HCT116 (cell line): ENCODE measurements around the gene PLCXD1. TPM values are rescaled to one million over a fixed set of nuclear protein-coding genes. Genes with fewer than 3 reads are reported as not detected.

Experiments
- ATAC-seq: fragments of 200-7000 bp; cut with Tn5 transposase; 2 replicates; pipeline ENCODE4 v1.9.1; 2020; ENCODE audit warnings: mild to moderate bottlenecking, moderate library complexity
- BruUV-seq: library from RNA; stranded (reverse); fragments of 400-500 nt; replicated peaks from 2 replicates; lab custom pipeline; 2021; lab: Mats Ljungman, UMichigan
- CTCF ChIA-PET: fragments of 300-600 bp; sonication (Branson Sonifier 250); formaldehyde crosslinking; loops from one replicate; lab custom pipeline; 2021; ENCODE audit warnings: antibody characterized with exemption; lab: Charles Lee
- POLR2A ChIA-PET: fragments of 300-600, 350-600 bp; sonication (Branson Sonifier 250); formaldehyde crosslinking; loops from one replicate; lab custom pipeline; 2021; ENCODE audit warnings: antibody characterized with exemption; lab: Charles Lee
- RAD21 ChIA-PET, 2 experiments: fragments of 300-600 bp; sonication (Branson Sonifier 250); formaldehyde crosslinking; loops; one replicate each; lab custom pipeline; 2023; ENCODE audit warnings: low total read pairs in 2 of 2; ENCODE audit not compliant: uncharacterized antibody in 2 of 2, unreplicated experiment in 2 of 2, low non-redundant PET in 1 of 2; lab: Charles Lee
- DNase-seq: peaks from one replicate; pipeline ENCODE4 v3.0.0-alpha.2; 2010; ENCODE audit warnings: low read depth, low spot score
- H2AFZ ChIP-seq: fragments of 200-600 bp; shearing (Covaris generic), sonication (generic); 2 replicates; pipeline ENCODE4 v1.6.1; 2017; ENCODE audit warnings: low read depth, mixed run types, mixed read lengths, antibody characterized with exemption, low read length; ENCODE audit not compliant: poor library complexity, severe bottlenecking
- H3K27ac ChIP-seq: 2 replicates; pipeline ENCODE4 v1.5.1; 2012; ENCODE audit warnings: low read depth, low read length
- H3K27me3 ChIP-seq: fragments of 200-600 bp; sonication (generic); 2 replicates; pipeline ENCODE4 v1.6.1; 2016; ENCODE audit warnings: mixed run types, low read length, mixed read lengths; ENCODE audit not compliant: insufficient read depth
- H3K36me3 ChIP-seq, 2 experiments: fragments of 200-500 bp in 1 of 2; fragments of 200-600 bp in 1 of 2; sonication (Bioruptor generic) in 1 of 2; sonication (generic) in 1 of 2; 2 replicates each; pipeline versions ENCODE4 v1.5.1 to v1.6.1; 2014 to 2016; ENCODE audit warnings: low read length in 2 of 2, inconsistent platforms in 1 of 2, mixed read lengths in 1 of 2, mixed run types in 1 of 2; ENCODE audit not compliant: insufficient read depth in 2 of 2, control insufficient read depth in 1 of 2
- H3K4me1 ChIP-seq, 2 experiments: fragments of 200-600 bp in 1 of 2; sonication (generic) in 1 of 2; 2 replicates each; pipeline versions ENCODE4 v1.5.1 to v1.6.1; 2012 to 2017; ENCODE audit warnings: low read length in 2 of 2, inconsistent platforms in 1 of 2, mild to moderate bottlenecking in 1 of 2, mixed read lengths in 1 of 2, mixed run types in 1 of 2, moderate library complexity in 1 of 2; ENCODE audit not compliant: insufficient read depth in 2 of 2, control insufficient read depth in 1 of 2
- H3K4me2 ChIP-seq: fragments of 200-600 bp; sonication (generic); 2 replicates; pipeline ENCODE4 v1.6.1; 2017; ENCODE audit warnings: mixed run types, low read length, mixed read lengths
- H3K4me3 ChIP-seq, 2 experiments: fragments of 200-600 bp in 1 of 2; sonication (generic) in 1 of 2; replicated peaks in 1 of 2; 2 replicates each; pipeline ENCODE4 v1.5.1; 2011 to 2016; ENCODE audit warnings: low read length in 2 of 2, control low read depth in 1 of 2, low read depth in 1 of 2, mild to moderate bottlenecking in 1 of 2, mixed read lengths in 1 of 2, mixed run types in 1 of 2
- H3K79me2 ChIP-seq: fragments of 200-600 bp; sonication (generic); 2 replicates; pipeline ENCODE4 v1.6.1; 2017; ENCODE audit warnings: mild to moderate bottlenecking, mixed run types, low read length, moderate library complexity, mixed read lengths; ENCODE audit not compliant: insufficient read depth
- H3K9ac ChIP-seq: fragments of 200-600 bp; sonication (generic); 2 replicates; pipeline ENCODE4 v1.6.1; 2016; ENCODE audit warnings: low read length, mixed read lengths
- H3K9me2 ChIP-seq: fragments of 200-600 bp; sonication (generic), shearing (Covaris generic); 2 replicates; pipeline ENCODE4 v1.6.1; 2017; ENCODE audit warnings: mixed run types, mild to moderate bottlenecking, moderate library complexity; ENCODE audit not compliant: insufficient read depth
- H3K9me3 ChIP-seq, 2 experiments: fragments of 200-500 bp in 1 of 2; fragments of 200-600 bp in 1 of 2; sonication (Bioruptor generic) in 1 of 2; sonication (generic) in 1 of 2; 2 replicates each; pipeline ENCODE4 v1.6.1; 2014 to 2017; ENCODE audit warnings: low read length in 2 of 2, mixed read lengths in 2 of 2, inconsistent platforms in 1 of 2, low read depth in 1 of 2, mild to moderate bottlenecking in 1 of 2, mixed run types in 1 of 2, moderate library complexity in 1 of 2; ENCODE audit not compliant: control insufficient read depth in 1 of 2, insufficient read depth in 1 of 2
- H4K20me1 ChIP-seq: fragments of 200-600 bp; sonication (generic), shearing (Covaris generic); 2 replicates; pipeline ENCODE4 v1.6.1; 2017; ENCODE audit warnings: mixed run types, mild to moderate bottlenecking, moderate library complexity; ENCODE audit not compliant: insufficient read depth
- ATF3 ChIP-seq: IDR thresholded peaks from 2 replicates; pipeline ENCODE4 v1.6.1; 2012
- CBX3 ChIP-seq: IDR thresholded peaks from 2 replicates; pipeline ENCODE4 v1.6.1; 2012; ENCODE audit warnings: low read depth
- CEBPB ChIP-seq: IDR thresholded peaks from 2 replicates; pipeline ENCODE4 v1.6.1; 2012; ENCODE audit warnings: low read depth
- EGR1 ChIP-seq: IDR thresholded peaks from 2 replicates; pipeline ENCODE4 v1.6.1; 2012; ENCODE audit warnings: low read depth
- ELF1 ChIP-seq: IDR thresholded peaks from 2 replicates; pipeline ENCODE4 v1.6.1; 2012; ENCODE audit warnings: low read depth, borderline replicate concordance
- EZH2phosphoT487 ChIP-seq: fragments of 200-600 bp; IDR thresholded peaks from 2 replicates; pipeline ENCODE4 v1.6.1; 2018; ENCODE audit warnings: antibody characterized with exemption, borderline replicate concordance
- FOSL1 ChIP-seq: IDR thresholded peaks from 2 replicates; pipeline ENCODE4 v1.6.1; 2012; ENCODE audit warnings: low read depth
- JUND ChIP-seq: IDR thresholded peaks from 2 replicates; pipeline ENCODE4 v1.6.1; 2012
- MAX ChIP-seq: IDR thresholded peaks from 2 replicates; pipeline ENCODE4 v1.6.1; 2012
- POLR2A ChIP-seq: IDR thresholded peaks from 2 replicates; pipeline ENCODE4 v1.7.0; 2011; ENCODE audit warnings: borderline replicate concordance; ENCODE audit not compliant: insufficient read depth, insufficient read length; ENCODE audit errors: extremely low read depth
- POLR2AphosphoS5 ChIP-seq: IDR thresholded peaks from 2 replicates; pipeline ENCODE4 v1.6.1; 2011; ENCODE audit warnings: mild to moderate bottlenecking, low read depth, low read length, moderate library complexity
- SP1 ChIP-seq: IDR thresholded peaks from 2 replicates; pipeline ENCODE4 v1.6.1; 2012; ENCODE audit warnings: low read depth
- SRF ChIP-seq: IDR thresholded peaks from 2 replicates; pipeline ENCODE4 v1.6.1; 2012; ENCODE audit warnings: low read depth
- TCF7L2 ChIP-seq: IDR thresholded peaks from 2 replicates; pipeline ENCODE4 v1.7.0; 2011; ENCODE audit warnings: borderline replicate concordance, inconsistent platforms; ENCODE audit not compliant: insufficient read depth, insufficient read length; ENCODE audit errors: extremely low read depth
- YY1 ChIP-seq: IDR thresholded peaks from 2 replicates; pipeline ENCODE4 v1.6.1; 2011; ENCODE audit warnings: low read length, low read depth, moderate library complexity, mild to moderate bottlenecking; ENCODE audit not compliant: insufficient replicate concordance; ENCODE audit errors: extremely low read depth
- ZNF274 ChIP-seq: fragments of 200-500 bp; sonication (Bioruptor generic); IDR thresholded peaks from 2 replicates; pipeline ENCODE4 v1.6.1; 2014; ENCODE audit warnings: mild to moderate bottlenecking, low read depth, low read length, inconsistent platforms
- intact Hi-C: fragments of 100-400 bp; cut with micrococcal nuclease; formaldehyde crosslinking; loops from 2 replicates; pipeline ENCODE4 v1.10.0; 2022
- total RNA-seq: library from RNA; stranded (reverse); gene quantifications from one replicate; pipeline ENCODE4 v1.2.1, GENCODE V29; 2021; ENCODE audit not compliant: unreplicated experiment

PLCXD1 gene
- total RNA-seq, 1 experiment from 2014 or later = 26.3 TPM

GRCh38 chrX:261167-261918, 19.8 kb upstream of the PLCXD1 start:
- CTCF ChIA-PET = no interaction called here
- POLR2A ChIA-PET = no interaction called here

GRCh38 chrX:261919-262352, 19.2 kb upstream of the PLCXD1 start:
- CTCF ChIA-PET = no interaction called here
- H3K4me2 ChIP-seq = peak overlapping the region; percentile 70
- H3K9me3 ChIP-seq = no peaks in the 10 kb centered on the region
- DNase-seq (no peak), ATAC-seq (no peak; the same call in none of the 2 replicates)
- H3K9ac ChIP-seq = peak overlapping the region; percentile 30
- no peaks in the 10 kb centered on the region for H3K9me2 ChIP-seq
- no peaks in the 10 kb centered on the region for H3K36me3 ChIP-seq
- intact Hi-C loops = no loop called here
- no TSS peak for BruUV-seq
- H3K4me3 ChIP-seq = 0 out of 4 replicates have a peak overlapping the region, but pooled peaks of 1 of the 2 experiments have one; percentile 23
- no peaks in the 10 kb centered on the region for H3K79me2 ChIP-seq
- POLR2A ChIA-PET = no interaction called here
- H4K20me1 ChIP-seq = no peaks in the 10 kb centered on the region
- peak overlapping the region; percentile 76 for H2AFZ ChIP-seq
- RAD21 ChIA-PET = no interaction called here
- no peak overlapping the region for H3K27ac ChIP-seq
- H3K27me3 ChIP-seq = no peaks in the 10 kb centered on the region
- H3K4me1 ChIP-seq = peaks cover 5 to 25% of the 10 kb centered on the region in 2 experiments; a peak in 3 of 4 replicates
- TF ChIP-seq EGR1 (no peak), ATF3 (no peak), CEBPB (no peak), EZH2phosphoT487 (no peak), FOSL1 (no peak), MAX (no peak), ELF1 (no peak), TCF7L2 (no peak), ZNF274 (no peak), YY1 (no peak), CBX3 (no peak), SRF (no peak), JUND (no peak)

More at GRCh38 chrX:261167-261918, 19.8 kb upstream of the PLCXD1 start:
- intact Hi-C loops = no loop called here
- H3K79me2 ChIP-seq = no peaks in the 10 kb centered on the region
- no peaks in the 10 kb centered on the region for H3K27me3 ChIP-seq
- H2AFZ ChIP-seq = peak overlapping the region; percentile 76
- ATAC-seq = peak; percentile 74
- peak overlapping the region; percentile 30 for H3K9ac ChIP-seq
- H3K4me2 ChIP-seq = peak overlapping the region; percentile 70
- no TSS peak for BruUV-seq
- no peaks in the 10 kb centered on the region for H3K36me3 ChIP-seq
- peak overlapping the region in 1 of 2 experiments; percentile 23; a peak in 1 of 4 replicates for H3K4me3 ChIP-seq
- TF ChIP-seq ATF3 (no peak), TCF7L2 (no peak), SP1 (peak; percentile 60; the same call in 1 of the 2 replicates), POLR2A (no peak), POLR2AphosphoS5 (peak; percentile 18; the same call in 1 of the 2 replicates), CBX3 (peak; percentile 25; the same call in 1 of the 2 replicates), FOSL1 (peak; percentile 49; the same call in 1 of the 2 replicates), EZH2phosphoT487 (no peak), JUND (peak; percentile 59)
- TF ChIP-seq, all 23 proteins: peak for 5
- no peak for DNase-seq
- H3K27ac ChIP-seq = no peak overlapping the region
- RAD21 ChIA-PET = no interaction called here
- H4K20me1 ChIP-seq = no peaks in the 10 kb centered on the region
- H3K9me3 ChIP-seq = no peaks in the 10 kb centered on the region
- peaks cover 5 to 25% of the 10 kb centered on the region in 2 experiments; a peak in 3 of 4 replicates for H3K4me1 ChIP-seq
- no peaks in the 10 kb centered on the region for H3K9me2 ChIP-seq
